Forelimb muscle (tissue), 1 donor: ENCODE results near the gene UTP3. TPM values are rescaled to one million over a fixed set of nuclear protein-coding genes. Genes with fewer than 3 reads are reported as not detected.
"Not testable (repeated sequence)": the region's sequence is repeated elsewhere in the genome, so short reads cannot be mapped to it uniquely, and the experiment has no call there.

Experiments used
- DNase-seq: peaks from one replicate; pipeline ENCODE4 v3.0.0-alpha.2; 2013; ENCODE audit warnings: low read depth
- polyA plus RNA-seq: library from polyadenylated mRNA; unstranded; fragments of 120-200 nt; gene quantifications from one replicate; pipeline ENCODE4 v1.2.1, GENCODE V29; 2013; ENCODE audit not compliant: insufficient read length

UTP3 gene
- polyA plus RNA-seq, 1 donor = 18.7 TPM

GRCh38 chr4:70687392-70687791 lies 940 bp upstream of the UTP3 start:
- DNase-seq = no peak

GRCh38 chr4:70688795-70689231 lies 481 bp downstream of the UTP3 start:
- no peak for DNase-seq

- DNase-seq = no peak
These were observed 3.3 kb downstream of the UTP3 start for GRCh38 chr4:70691661-70692060.

- not testable (repeated sequence) for DNase-seq
These were observed 6.3 kb downstream of the UTP3 start for GRCh38 chr4:70694633-70695032.

GRCh38 chr4:70698435-70698834 lies 10.1 kb downstream of the UTP3 start:
- not testable (repeated sequence) for DNase-seq

GRCh38 chr4:70700712-70701111 lies 12.4 kb downstream of the UTP3 start:
- no peak for DNase-seq

GRCh38 chr4:70701271-70701670 lies 12.9 kb downstream of the UTP3 start:
- no peak for DNase-seq

- DNase-seq = not testable (repeated sequence)
These were observed 14.3 kb downstream of the UTP3 start for GRCh38 chr4:70702592-70702991.

GRCh38 chr4:70703619-70704214 lies 15.4 kb downstream of the UTP3 start:
- DNase-seq = no peak

- DNase-seq = no peak
These were observed 16.0 kb downstream of the UTP3 start for GRCh38 chr4:70704215-70704930.

GRCh38 chr4:70704931-70705182 lies 16.5 kb downstream of the UTP3 start:
- DNase-seq = no peak

GRCh38 chr4:70705183-70706043 lies 17.1 kb downstream of the UTP3 start:
- DNase-seq = no peak

GRCh38 chr4:70706044-70706461 lies 17.7 kb downstream of the UTP3 start:
- DNase-seq = no peak

GRCh38 chr4:70706516-70706915 lies 18.2 kb downstream of the UTP3 start:
- DNase-seq = no peak

- no peak for DNase-seq
These were observed 21.4 kb downstream of the UTP3 start for GRCh38 chr4:70709611-70710205.

- DNase-seq = no peak
These were observed 23.3 kb downstream of the UTP3 start for GRCh38 chr4:70711599-70711998.

- DNase-seq = no peak
These were observed 23.8 kb downstream of the UTP3 start for GRCh38 chr4:70712150-70712549.

- no peak for DNase-seq
These were observed 24.5 kb downstream of the UTP3 start for GRCh38 chr4:70712604-70713452.

GRCh38 chr4:70713453-70714078 lies 25.2 kb downstream of the UTP3 start:
- no peak for DNase-seq

- no peak for DNase-seq
These were observed 26.0 kb downstream of the UTP3 start for GRCh38 chr4:70714079-70714887.
